Dedifferentiated amniotic fluid mesenchymal stem cell (primary cell): Measurements from ENCODE around the gene CSRP3.

Experiments
- DNase-seq: peaks from one replicate; pipeline ENCODE4 v3.0.0-alpha.2; 2016; ENCODE audit errors: extremely low spot score

The CSRP3 gene

DNA sequence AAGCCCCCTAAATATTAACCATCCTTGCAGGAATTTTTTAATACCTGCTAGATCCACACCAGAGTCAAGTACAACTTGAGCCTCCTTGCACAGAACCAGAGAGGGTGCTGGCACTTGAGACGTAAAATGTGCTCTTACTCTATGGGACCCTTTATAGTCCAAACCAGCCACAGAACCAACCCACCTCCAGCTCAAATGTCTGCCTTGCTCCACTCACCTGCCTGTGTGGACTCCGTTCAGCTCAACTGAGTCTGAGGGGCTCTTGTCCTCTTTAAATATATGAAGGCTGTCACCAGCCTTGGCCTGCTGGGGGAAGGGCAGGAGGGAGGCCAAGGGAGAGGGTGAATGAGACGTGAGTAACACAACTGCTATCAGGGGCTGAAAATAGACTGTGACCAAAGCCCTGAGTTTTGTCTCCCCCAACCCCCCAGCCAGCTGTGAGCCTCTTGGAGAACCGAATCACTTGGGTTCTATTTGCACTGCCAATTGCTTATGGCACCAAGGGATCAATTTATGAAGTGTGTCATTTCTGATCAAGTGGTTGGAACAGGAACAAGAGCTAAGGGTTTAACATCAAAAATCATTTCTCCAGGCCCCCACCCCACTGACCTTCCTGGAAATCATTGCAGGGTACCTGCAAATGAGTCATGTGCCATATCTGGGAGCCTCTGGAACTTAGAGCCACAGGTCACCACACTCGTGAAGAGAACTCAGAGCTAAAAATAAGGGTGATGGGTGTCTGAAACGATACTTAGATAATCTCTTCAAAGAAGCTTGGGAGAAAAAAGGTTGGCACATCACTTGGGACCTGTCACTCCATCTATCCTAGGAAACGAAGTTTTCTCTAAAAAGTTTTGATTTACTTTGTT, at the start of gene CSRP3:
Gene CSRP3 (minus strand): TSS at position 247 of the 869 bp plus-strand sequence. CDS start 9,535 bp downstream, outside the sequence.
- no peak for DNase-seq

DNA sequence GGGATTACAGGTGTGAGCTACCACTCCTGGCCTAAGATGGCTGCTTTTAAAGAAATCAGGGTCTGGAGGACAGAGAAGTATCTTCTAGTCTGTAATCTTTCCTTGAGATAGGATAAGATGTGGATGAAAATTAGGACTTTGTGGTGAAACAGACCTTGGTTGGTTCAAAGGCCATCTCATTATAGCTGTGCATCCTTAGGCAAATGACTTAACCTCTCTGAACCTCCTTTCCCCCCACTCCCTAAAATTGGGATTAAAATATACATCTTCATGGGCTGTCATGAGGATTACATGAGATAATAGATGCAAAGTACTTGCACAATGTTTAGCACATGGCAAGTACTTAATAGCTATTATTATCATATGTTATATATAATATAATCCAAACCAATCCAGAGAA, 49.8 kb upstream of the CSRP3 start:
- DNase-seq: no peak

- DNase-seq: no peak
Measured at GRCh38 chr11:19246816-19247215, 45.0 kb upstream of the CSRP3 start.

- DNase-seq: no peak
Measured at GRCh38 chr11:19245351-19245750, 43.6 kb upstream of the CSRP3 start.

- DNase-seq: no peak
Measured at GRCh38 chr11:19244621-19245020, 42.8 kb upstream of the CSRP3 start.

DNA sequence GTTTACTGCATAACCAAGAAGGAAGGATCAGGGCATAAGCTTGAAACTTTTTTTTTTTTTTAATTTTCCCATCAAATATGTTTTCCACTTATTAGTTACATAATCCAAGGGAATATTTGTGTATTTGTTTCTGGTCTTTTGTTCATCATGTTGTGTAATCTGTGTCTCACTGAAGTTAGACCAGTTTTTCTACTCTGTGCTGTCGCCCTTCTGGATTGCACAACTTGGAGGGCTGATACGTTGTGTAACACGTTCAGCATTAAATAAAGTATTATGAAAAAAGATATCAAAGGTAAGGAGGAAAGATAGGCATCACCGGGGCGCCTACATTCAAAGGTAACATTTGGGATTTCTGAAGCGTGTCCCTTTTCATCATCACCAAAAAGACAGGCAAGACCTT, 42.3 kb upstream of the CSRP3 start:
- DNase-seq: no peak

- DNase-seq: no peak
Measured at GRCh38 chr11:19243613-19244012, 41.8 kb upstream of the CSRP3 start.

DNA sequence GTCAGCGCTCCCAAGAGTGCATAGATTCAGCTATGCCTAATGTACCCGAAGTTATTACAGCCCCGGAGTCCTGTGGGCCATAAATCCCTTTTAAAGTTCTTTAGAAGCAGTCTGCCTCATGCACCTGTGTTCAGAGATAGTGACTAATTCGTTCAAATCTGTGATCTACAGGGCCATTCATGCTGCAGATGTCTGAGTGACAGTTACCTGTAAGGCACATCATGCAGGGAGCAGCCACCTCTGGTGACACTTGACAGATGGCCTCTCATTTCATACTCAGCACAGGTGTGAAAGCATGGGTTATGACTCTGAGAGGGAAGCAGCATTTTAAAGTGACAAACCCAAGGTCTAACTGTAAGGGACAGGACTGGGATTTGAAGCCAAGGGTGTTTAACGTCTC, 41.4 kb upstream of the CSRP3 start:
- no peak for DNase-seq

- DNase-seq: no peak
Measured at GRCh38 chr11:19242179-19242932, 40.6 kb upstream of the CSRP3 start.

DNA sequence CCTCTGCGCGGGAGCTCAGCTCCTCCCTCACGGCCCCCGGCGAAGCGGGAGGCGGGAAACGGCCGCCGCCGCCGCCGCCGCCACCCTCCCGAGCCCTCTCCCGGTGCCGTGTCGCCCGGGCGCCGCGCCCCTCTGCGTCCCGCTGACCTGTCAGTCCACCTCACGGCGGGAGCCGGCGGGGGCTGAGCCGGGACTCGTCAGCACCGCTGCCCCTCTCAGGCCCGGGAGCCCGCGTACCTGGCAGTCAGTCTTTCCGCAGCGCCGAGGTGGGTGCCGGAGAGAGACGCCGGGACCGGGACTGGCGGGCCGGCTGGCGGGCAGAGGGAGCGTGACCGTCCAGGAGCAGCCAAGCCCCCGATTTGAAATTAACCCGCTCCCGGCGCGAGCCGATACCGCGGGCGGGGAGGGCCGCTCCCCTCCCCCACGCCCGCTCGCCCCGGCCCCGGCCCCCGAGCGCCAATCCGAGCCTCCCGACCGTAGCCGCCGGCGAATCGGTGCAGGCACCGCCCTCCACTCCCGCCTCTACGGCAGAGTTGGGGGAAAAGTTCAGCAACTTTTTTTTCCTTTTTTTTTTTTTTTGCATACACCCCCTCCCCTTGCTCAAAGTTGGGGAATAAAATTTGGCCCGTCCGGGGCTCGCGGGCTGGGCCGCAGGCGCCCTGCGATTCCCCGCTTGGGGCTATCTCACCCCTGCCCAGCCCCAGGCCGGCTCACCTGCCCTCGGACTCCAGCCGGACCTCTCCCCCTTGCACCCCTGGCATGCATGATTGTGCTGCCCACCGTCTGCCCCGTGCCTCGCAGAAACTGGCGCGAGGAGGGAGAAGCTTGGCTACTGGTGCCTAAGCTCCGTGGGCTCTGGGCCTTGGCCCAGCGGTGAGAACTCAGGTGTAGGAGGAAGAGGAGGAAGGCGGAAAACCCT, 39.7 kb upstream of the CSRP3 start:
- no peak for DNase-seq

GRCh38 chr11:19240420-19241259, 38.9 kb upstream of the CSRP3 start, which contains the start of gene E2F8:
Gene E2F8 (minus strand): TSS chr11:19240945. CDS start chr11:19240121, 824 bp downstream.
- peak; percentile 87 for DNase-seq

DNA sequence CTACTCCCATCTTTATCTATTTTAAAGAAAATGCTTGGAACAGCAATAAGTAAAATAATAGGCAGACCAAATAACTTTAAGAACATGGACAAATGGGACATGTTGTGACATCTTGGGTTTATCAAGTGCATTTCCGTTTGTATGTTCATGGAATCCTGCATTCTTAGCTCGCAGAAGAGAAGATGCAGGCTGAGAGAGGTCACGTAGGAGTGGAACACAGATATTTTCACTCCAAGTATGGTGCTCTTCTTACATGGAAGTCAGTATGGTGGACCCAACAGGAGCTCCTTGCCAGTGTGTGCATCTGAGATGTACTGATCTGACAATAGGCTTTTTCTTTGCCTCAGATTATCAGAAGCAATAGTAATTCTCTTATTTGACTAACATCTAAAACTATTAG, 37.3 kb upstream of the CSRP3 start:
- DNase-seq: no peak

GRCh38 chr11:19237813-19238212, 36.0 kb upstream of the CSRP3 start:
- DNase-seq: no peak

GRCh38 chr11:19237381-19237780, 35.6 kb upstream of the CSRP3 start:
- DNase-seq: no peak

- DNase-seq: no peak
Measured at GRCh38 chr11:19234231-19234817, 32.5 kb upstream of the CSRP3 start.

DNA sequence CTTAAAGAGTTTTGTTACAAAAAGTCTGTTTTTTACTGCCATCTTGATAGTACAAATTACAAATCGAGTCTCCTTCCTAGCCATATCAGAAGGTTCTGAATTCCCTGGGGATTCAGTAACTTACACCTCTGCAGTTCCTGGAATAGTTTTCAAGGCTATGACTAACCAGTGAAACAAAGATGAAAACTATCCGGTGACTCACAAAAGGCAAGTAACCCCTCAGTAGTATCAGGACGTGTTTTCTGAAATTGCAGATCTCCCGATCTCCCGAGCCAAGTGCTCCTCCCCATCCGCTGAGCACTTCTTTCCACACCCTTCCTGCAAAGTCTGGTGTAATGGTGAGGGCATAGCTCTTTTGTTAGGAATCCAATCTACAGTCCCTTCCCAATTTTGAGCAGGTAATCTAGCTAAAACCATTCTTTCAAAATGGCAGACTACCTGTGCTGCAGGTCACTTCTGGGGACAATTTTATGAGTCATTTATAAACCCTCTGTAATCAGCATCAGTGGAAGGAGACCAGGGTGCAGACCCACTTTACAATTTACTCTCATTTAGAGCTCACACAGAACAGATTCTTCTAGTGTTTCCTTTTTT, 31.2 kb upstream of the CSRP3 start:
- peak; percentile 38 for DNase-seq

DNA sequence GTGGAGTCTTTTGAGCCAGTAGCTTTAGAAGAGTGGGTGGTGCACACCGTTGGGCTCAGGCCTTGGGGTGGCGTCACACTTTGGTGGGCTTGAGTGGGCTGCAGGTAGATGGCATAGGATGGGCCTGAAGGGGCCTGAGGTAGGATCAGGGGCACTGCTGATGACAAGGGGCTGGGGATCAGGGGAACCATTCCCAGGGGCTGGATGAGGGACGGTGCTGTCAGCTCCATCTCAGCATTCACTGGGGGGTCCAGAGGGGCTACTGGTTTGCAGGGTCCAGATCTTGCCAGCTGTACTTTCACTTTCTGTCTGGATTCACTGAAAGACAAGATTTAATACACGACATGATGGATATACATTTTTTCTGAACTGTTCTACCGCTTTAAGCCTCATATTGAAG, 27.9 kb upstream of the CSRP3 start:
- no peak for DNase-seq

DNA sequence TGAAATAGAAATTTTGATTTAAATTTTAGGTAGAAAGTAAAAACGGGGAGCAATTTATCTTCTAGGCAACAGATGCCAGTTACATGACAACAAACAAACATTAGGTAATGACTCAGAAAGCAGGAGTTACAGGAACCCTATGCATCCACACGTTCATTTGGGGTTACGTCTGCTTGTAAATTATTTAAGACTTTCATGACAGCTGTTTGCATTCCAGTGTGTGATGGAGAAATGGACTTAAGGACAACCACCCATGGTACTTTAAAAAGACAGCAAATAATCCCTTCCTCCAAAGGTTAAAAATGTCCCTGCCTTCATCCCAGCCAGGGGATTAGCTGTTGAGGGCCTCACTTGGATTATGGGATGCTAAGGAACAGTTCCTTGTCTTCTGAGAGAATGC, 27.2 kb upstream of the CSRP3 start:
- DNase-seq: no peak

GRCh38 chr11:19226378-19227195, 24.8 kb upstream of the CSRP3 start:
- DNase-seq: no peak
